B cell (primary cell): Measurements from ENCODE around the gene ANKRD44.

Experiments used
- EZH2 ChIP-seq: IDR thresholded peaks from 2 replicates; pipeline ENCODE4 v1.6.1; 2012; ENCODE audit warnings: borderline replicate concordance, low read depth, mild to moderate bottlenecking, moderate library complexity, low read length; ENCODE audit not compliant: insufficient read depth, poor library complexity, severe bottlenecking
- TF ChIP-seq, protein P1 (sequence below): fragments of 200-600 bp; IDR thresholded peaks from one replicate; pipeline ENCODE4 v1.8.0; 2022; ENCODE audit warnings: antibody characterized with exemption, mild to moderate bottlenecking

DNA sequence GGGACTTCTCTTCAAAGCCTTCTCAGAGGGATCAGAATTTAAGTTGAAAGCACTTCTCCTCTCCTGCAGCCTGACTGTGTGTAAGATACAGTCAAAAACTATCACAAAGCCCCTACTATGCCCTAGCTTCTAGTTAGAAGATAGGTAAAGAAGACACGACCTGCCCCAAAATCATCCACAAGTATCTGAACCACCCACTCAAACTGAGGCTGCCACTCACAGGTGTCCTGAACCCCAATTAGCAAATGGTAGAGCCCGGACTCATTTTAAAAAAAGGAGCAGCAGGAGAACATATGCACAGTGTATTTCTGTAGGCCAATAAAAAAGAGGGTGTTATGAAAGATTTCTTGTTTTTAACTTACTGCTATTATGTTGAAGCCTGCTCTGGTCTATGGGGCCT lies 74.4 kb downstream of the ANKRD44 start:
- no peak for TF ChIP-seq EZH2
- TF ChIP-seq, protein P1, sequence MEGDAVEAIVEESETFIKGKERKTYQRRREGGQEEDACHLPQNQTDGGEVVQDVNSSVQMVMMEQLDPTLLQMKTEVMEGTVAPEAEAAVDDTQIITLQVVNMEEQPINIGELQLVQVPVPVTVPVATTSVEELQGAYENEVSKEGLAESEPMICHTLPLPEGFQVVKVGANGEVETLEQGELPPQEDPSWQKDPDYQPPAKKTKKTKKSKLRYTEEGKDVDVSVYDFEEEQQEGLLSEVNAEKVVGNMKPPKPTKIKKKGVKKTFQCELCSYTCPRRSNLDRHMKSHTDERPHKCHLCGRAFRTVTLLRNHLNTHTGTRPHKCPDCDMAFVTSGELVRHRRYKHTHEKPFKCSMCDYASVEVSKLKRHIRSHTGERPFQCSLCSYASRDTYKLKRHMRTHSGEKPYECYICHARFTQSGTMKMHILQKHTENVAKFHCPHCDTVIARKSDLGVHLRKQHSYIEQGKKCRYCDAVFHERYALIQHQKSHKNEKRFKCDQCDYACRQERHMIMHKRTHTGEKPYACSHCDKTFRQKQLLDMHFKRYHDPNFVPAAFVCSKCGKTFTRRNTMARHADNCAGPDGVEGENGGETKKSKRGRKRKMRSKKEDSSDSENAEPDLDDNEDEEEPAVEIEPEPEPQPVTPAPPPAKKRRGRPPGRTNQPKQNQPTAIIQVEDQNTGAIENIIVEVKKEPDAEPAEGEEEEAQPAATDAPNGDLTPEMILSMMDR: no peak
